HG03064 (cell line): ENCODE measurements around the gene FARP2.
"Not testable (repeated sequence)": the region's sequence is repeated elsewhere in the genome, so short reads cannot be mapped to it uniquely, and the experiment has no call there.

Source experiments
- ATAC-seq: cut with Tn5 transposase; IDR thresholded peaks from one replicate; pipeline ENCODE4 v1.9.1; 2021; ENCODE audit warnings: low read depth; ENCODE audit not compliant: unreplicated experiment

Gene FARP2

DNA sequence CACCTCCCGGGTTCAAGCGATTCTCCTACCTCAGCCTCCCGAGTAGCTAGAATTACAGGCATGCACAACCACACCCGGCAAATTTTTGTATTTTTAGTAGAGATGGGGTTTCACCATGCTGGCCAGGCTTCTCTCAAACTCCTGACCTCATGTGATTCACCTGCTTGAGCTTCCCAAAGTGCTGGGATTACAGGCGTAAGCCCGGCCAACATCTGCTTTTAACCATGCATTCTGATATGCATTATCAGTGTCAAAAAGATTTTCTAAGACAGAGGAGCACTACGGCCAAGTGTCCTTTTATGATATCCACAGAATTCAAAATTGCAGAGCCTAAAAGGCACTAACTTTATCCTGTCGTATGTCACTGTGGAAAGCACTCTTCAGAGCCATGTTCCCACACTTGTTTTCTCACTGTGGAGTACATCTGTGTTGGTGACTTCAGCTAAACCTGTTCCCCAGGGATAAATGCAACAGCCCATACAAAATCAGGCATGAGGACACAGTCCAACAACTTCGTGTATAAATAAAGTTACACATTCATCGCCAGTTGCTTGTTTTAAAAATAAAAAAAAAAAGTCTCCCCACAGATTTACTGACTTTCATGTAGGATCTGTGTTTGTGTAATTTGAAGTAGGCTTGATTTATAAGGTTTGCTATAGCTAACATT, 95.9 kb downstream of the FARP2 start:
- no peak for ATAC-seq

DNA sequence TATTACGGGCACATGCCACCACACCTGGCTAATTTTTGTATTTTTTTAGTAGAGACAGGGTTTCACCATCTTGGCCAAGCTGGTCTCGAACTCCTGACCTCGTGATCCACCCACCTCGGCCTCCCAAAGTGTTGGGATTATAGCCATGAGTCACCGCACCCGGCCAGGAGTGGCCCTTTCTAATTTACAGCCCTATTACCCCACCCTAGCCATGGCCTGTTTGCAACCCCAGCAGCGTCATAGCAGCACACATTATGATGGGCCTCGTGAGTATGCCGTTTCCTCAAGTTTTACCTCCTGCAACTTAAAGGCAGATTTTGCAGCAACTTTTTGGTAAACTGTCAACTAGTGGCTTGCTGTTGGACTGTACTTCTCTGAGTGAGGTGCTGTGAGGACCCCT, 97.8 kb downstream of the FARP2 start:
- not testable (repeated sequence) for ATAC-seq

DNA sequence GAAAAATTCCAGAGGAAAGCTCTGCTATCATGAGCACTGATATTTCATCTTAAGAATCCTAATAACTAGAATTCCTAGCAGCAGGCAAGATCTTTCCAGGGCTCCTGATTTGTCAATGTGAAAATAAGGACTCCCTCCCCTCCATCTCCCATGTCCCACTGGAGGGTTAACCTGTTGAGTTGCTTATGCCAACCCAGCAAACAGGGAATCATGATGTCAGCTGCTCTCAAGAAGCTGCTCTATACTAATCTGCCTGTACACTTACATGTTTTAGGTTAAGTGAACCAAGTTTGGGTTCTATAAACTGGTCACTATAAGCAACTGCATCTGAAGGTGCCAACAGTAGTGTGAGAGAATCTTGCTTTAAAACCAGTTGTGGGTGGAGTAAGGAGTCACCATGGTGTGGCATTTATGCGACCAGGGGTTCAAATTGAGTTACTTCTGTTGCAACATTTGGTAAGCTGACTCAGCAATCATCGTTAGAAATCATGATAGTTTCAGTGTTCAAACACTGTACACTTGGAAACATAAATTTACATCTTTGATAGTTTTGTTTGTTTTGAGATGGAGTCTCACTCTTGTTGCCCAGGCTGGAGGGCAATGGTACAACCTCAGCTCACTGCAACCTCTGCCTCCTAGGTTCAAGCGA, 98.9 kb downstream of the FARP2 start:
- no peak for ATAC-seq

DNA sequence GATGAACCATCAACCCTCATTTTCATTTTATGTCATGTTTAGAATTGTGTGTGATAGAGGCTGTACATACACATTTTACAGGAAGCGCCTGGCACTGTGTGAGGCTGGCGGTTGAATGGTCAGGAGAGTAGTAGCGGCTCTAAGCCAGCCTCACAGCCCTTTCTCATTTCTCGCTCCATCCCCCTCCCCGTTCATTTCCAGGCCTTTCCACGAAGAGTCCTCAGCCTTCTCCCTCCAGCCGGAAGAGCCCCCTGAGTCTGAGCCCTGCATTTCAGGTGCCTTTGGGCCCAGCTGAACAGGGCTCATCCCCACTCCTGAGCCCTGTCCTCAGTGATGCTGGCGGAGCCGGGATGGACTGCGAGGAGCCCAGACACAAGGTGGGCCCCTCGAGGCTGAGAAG, 100.5 kb downstream of the FARP2 start:
- no peak for ATAC-seq

DNA sequence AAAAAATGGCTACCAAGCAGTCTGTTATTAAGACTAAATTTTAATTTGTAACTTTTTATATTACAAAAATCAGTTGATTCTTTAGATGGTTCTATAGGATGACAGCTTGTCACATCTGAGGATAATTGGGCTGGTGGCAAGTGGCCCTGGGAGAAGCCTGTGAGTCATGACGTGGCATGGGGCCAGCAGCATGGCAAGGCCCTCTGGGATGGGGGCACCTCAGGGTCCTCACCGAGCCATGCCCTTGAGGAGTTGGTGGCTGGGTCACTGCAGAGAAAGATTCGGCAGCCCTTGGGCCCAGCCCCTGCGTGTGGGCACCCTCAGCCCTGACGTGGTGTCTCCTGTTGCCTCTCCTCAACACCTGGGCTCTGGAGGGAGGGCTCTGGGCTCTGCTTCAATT, 102.6 kb downstream of the FARP2 start:
- no peak for ATAC-seq

DNA sequence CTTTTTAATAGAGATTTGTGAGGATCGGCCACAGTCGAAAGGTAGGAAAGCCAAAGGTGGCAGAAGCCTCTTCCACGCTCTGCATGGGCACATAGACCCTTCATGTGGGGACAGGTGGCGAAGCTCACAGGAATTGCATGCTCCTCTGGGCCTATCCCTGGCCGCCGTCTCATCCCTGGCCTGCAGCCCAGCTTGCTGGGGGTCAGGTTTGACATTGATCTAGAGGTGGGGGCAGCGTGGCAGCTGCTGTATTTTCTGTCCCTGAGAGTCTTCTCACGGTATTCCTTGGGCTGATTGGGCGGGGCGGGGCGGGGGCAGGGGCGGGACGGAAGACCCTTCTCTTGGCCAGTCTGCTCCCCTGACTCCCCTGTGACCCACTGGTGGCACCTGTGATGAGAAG, 103.4 kb downstream of the FARP2 start:
- no peak for ATAC-seq

DNA sequence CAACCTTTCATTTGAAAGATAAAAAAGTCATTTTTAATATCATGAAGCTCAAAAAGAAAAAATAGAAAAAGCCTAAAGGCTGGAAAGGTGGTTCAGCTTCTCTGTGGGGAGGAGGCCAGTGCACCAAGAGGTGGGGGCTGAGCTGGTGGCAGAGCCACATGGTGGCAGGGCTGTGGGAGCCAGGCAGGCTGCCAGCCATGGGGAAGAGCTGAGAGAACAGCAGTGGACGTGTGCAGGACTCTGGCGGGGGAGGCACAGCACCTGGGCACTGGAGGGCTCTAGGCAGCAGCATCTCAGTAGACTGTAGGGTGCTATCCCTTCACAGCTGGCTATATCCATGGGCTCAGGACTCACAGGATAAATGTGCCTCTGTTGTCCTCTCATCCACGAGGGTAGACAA, 104.5 kb downstream of the FARP2 start:
- no peak for ATAC-seq

DNA sequence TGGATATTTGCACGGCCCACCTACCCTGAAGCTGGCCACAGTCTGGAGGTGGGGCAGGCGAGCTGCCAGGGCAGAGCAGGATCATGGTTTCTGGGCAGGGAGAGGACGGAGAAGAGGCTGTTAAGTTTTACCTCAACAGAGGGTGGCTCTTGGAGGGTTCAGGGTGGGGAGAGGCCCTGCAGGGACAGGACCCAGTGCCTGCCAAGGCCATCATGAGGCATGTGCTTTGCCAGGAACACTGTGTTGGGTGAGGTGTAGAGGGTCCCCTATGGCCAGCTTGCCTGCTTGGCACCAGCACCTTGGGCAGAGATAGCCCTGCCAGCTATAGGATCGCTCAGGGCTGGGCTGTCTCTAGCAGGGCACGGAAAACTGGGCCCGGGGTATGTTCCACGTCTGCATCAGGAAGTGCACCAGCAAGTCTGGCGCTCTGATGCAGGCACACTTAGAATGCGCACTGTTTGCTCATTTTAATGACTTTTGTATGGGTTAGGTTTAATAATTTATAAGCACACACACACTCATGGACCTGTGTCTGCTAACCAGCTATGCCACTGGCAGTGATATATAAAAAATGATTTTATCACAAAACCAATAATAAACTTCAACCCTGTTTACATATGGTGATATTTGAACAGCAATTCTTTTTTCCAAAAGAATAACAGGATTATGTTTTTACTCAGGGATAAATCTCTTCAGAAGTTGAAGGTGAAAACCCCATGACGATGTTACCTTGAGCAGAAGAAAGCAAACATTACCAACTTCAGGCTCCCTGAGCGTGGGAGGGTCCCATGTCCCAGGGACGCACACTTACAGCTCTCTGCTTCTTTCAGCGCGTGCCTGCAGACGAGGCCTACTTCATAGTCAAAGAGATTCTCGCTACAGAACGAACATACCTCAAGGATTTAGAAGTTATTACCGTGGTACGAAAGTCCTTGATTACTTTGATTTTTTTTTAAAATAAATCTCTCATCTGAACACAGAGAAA, 105.9 kb downstream of the FARP2 start:
- no peak for ATAC-seq

DNA sequence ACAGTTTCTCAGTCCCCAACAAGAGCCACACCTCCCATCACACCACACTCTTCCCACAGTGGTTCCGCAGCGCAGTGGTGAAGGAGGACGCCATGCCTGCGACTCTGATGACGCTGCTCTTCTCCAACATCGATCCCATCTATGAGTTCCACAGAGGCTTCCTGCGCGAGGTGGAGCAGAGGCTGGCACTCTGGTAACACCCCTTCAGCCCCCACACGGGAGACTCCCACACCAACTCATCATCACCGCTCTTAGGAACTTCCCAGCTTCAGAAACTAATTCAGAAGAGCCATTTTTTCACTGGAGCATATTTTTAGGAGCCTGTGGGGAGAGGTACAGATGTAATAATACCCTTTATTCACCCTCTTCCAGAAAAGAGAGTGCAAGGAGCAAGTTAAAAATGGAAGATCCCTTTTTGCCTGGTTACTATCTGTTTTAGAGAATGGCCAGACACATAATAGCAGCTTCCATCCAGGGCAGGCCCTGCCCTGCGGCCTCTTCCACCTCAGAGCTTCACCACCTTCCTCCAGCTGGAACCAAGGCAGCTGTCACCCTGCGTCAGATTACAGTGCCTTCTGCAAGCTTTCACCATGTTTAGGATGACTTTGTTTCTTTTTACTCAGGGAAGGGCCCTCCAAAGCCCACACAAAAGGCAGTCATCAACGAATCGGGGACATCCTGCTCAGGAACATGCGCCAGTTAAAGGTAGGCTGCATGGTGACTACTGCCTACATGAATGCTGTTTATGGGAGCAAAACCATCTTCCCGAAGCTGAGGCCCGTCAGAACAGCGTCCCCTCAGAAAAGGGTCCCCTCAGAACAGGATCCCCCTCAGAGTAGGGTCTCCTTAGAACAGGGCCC, 107.4 kb downstream of the FARP2 start:
- no peak for ATAC-seq

DNA sequence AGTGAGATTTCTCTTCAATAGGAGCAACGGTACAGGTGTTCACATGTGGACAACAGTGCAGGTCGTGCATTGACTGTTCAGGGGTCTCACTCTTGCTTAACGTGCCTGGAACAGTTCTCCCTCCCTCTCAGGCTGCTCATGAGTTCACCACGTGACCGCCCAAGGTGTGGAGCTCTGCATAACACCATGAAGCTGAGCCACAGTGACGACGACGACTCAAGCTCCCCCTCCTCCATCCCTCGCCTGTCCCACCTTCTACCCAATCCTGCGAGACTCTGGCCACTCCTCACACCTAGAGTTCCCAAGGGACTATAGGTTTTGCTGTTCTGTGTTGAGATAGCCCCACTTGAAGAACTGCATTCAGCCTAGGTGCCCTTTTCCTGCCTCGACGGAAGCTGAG, 109.5 kb downstream of the FARP2 start:
- no peak for ATAC-seq

DNA sequence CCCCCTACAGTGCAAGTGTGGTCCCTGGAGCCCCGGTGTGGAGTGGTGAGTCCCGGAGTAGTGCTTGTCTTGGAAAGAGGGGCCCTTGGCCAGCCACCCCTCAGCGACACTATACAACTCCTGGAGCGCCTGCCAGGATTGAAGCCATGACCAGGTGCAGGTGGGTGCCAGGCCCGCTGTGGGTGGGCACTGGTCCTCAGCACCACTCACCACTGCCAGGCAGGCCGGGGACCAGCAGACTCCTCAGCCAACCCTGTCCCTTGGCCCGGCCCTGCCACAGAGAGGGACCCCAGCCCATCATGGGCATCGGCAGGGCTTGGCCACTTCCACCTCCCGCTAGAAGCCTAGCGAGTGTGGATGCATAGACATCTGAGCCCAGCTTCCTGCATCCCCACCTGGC, 110.1 kb downstream of the FARP2 start:
- no peak for ATAC-seq

DNA sequence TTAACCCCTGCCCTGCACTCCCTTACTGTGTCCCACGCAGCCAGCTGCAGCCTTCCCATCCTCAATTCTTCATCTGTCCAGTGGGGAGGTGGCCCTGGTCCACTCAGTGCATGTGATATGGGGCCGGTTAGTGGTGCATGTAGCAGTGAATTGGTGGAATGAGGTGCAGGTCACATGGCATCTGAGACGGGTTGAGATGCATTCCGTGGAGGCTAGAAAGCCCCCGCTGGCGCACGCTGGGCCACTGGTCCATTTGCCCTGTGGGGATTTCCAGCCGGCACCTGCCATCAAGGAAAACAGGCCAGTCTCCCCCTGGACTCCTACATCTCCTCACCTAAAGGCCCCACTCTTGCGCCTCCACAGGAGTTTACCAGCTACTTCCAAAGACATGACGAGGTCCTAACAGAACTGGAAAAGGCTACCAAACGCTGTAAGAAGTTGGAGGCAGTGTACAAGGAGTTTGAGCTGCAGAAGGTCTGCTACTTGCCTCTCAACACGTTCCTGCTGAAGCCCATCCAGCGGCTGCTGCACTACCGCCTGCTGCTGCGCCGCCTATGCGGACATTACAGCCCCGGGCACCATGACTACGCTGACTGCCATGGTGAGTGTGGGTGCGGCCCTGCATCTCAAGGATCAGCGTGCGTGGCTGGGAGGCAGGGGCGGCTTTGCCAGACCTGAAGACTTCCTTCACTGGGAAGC, 111.8 kb downstream of the FARP2 start:
- no peak for ATAC-seq

DNA sequence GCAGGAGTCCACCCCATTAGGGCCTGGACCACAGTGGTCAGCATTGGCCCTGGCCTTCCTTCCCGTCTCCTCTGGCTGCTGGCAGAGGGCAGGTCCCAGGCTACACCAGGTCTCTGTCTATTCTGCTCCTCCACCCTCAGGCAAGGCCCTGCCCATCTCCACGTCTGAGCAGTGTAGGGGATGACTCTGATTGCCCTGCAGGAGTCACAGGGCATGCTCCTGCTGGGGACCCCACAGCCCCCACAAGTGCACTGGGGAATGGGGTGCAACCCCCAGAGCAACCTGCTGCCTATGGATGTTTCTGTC, 112.3 kb downstream of the FARP2 start:
- no peak for ATAC-seq

DNA sequence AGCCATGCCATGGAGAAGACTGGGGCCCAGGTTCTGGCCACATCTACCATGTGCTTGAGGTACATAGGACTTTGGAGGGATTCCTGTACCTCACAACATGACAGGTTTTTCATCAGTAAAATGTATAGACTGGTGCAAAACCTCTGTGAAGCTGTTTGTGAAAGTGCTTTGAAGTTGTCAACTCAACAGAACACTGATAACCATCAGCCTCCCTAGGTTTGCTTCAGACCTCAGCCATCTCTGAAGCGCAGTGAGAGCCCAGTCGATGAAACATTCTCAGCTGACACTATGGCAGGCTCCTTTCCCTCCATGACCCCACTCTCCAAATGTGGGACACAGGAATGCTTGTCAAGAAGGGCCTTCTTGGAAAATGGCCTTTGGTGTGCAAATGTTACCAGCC, 113.7 kb downstream of the FARP2 start:
- ATAC-seq: no peak

DNA sequence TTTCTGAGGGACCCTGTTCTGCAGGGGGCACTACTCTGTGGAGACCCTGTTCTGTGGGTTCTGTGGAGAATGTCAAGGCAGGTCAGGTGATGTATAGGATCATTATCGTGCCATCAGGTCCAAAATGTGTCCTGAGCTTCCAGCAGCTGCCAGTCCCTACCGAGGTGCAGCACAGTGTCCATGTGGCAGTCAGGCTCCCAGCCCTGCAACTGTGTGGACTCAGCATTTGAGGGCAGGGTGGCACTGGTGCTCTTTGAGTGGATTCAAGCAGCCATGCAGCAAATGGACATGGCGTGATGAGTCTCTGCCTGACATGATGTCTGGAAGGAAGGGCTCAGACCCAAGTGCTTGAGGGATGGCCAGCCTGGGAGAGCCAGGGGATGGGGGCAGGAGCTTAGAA, 117.3 kb downstream of the FARP2 start:
- ATAC-seq: no peak

DNA sequence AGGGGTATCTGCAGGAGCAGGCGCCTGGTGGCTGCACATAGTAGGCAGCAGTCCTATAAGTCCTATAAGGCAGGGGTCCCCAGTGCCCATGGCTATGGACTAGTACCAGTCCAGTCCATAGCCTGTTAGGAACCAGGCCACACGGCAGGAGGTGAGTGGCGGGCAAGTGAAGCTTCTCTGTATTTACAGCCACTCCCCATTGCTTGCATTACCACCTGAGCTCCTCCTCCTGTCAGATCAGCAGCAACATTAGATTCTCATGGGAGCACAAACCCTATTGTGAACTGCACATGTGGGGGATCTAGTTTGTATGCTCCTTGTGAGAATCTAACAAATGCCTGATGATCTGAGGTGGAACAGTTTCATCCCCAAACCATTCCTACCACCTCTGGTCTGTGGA, 119.2 kb downstream of the FARP2 start:
- ATAC-seq: no peak

DNA sequence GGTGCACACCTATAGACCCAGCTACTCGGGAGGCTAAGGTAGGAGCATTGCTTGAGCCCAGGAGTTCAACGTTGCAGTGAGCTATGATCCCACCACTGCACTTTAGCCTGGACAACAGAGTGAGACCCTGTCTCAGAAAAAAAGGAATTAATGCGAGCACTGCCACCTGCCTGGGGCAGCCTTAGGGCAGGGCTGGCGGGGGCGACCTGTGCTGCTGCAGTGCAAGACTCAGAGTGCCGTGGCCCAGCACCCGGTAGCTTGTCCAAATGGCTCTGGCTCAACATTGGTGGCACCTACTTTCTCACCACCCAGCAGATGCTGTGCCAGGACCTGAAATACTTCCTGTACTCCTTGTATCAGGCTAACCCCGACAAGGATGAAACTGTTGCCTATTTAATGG, 122.1 kb downstream of the FARP2 start:
- ATAC-seq: no peak

DNA sequence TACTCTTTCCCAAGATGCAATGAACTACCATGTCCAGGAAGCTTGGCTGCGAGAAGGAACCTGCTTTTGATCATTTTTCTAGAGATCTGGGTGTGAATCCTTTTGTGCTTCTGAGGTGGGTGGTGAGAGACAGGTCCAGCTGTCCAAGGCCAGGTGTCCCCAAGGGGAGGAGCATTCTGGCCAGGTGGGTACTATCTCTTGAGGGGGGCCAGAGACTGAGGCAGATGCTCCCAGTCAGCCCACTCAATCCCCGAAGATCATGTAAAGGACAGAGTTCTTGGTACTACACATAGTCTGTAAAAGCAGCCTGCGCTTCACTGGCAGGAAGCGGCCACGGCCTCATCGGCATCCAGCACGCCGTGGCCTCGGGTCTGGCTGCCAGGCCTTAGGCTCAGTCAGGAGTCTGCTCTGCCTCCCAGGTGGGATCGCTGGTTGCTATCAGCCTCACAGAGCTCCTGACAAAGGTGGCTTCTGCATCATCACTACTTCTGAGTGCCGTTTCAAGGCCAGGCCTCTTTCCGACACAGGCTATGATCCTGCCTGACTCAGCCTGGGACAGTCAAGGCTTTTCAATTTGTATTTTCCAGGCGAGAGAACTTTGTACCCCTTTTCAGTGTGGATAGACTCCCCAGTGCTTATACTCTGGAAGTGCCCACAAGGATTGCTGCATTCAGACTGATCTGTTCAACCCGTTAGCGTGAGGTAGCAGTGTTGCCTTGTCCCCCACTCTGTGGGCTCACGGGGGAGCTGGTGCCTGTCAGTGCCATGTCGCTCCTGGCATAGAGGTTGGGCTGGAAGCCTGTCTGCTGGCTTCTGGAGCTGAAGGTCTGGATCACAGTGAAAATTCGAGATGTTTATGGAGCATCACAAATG, 123.2 kb downstream of the FARP2 start:
- no peak for ATAC-seq

DNA sequence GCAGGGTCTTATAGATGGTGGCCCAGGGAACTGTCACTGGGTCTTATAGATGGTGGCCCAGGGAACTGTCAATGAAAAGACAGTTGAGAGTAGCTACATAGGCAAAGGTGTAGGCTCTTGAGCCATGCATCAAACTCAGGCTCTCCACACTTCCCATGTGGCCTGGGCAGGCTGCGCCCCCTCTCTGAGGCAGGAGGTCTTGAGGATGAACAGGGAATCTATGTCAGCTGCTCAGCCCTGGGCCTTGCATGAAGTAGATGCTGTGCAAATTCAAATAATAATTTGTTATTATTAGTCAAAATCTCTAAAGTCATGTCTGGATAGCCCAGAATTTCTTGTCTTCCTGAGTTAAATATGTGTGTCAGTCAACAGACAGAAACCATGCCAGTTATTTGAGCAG, 125.6 kb downstream of the FARP2 start:
- no peak for ATAC-seq
